B cell (primary cell): Measurements from ENCODE around the gene PLSCR5.

Source experiments
- CTCF ChIP-seq: fragments of 200-600 bp; IDR thresholded peaks from one replicate; pipeline ENCODE4 v1.8.0; 2022; ENCODE audit warnings: antibody characterized with exemption, mild to moderate bottlenecking
- EZH2 ChIP-seq: IDR thresholded peaks from 2 replicates; pipeline ENCODE4 v1.6.1; 2012; ENCODE audit warnings: borderline replicate concordance, low read depth, mild to moderate bottlenecking, moderate library complexity, low read length; ENCODE audit not compliant: insufficient read depth, poor library complexity, severe bottlenecking

- no peak for TF ChIP-seq CTCF
- TF ChIP-seq EZH2 = no peak
Measured at GRCh38 chr3:146558781-146559180, 46.4 kb downstream of the PLSCR5 start.
